WTC11 (cell line): Measurements from ENCODE around the gene IL17RE. TPM values are rescaled to one million over a fixed set of nuclear protein-coding genes. Genes with fewer than 3 reads are reported as not detected.
A peak's percentile ranks its signal among the peaks of the same experiment; 100 is the strongest.
"Not testable (repeated sequence)": the region's sequence is repeated elsewhere in the genome, so short reads cannot be mapped to it uniquely, and the experiment has no call there.

Experiments used
- ATAC-seq: fragments of 200-7000 bp; cut with Tn5 transposase; 2 replicates; pipeline ENCODE4 v1.10.0; 2021; ENCODE audit warnings: mild to moderate bottlenecking, moderate library complexity
- CTCF ChIA-PET: fragments of 300-600 bp; sonication (Branson Sonifier 250); formaldehyde crosslinking; loops from one replicate; lab custom pipeline; 2021; ENCODE audit warnings: antibody characterized with exemption; lab: Charles Lee
- POLR2A ChIA-PET: fragments of 350-600 bp; sonication (Branson Sonifier 250); formaldehyde crosslinking; loops from one replicate; lab custom pipeline; 2021; ENCODE audit warnings: antibody characterized with exemption; lab: Charles Lee
- DNase-seq: peaks from one replicate; pipeline ENCODE4 v3.0.0; 2021; ENCODE audit warnings: low spot score
- H3K27ac Mint-ChIP-seq: 2 replicates; pipeline ENCODE4 v1.8.0; 2021; ENCODE audit warnings: mixed read lengths
- H3K27me3 Mint-ChIP-seq: 2 replicates; pipeline ENCODE4 v1.8.0; 2021; ENCODE audit warnings: low read depth, mild to moderate bottlenecking, moderate library complexity, mixed read lengths
- H3K36me3 Mint-ChIP-seq: 2 replicates; pipeline ENCODE4 v1.8.0; 2021; ENCODE audit warnings: mixed read lengths
- H3K4me1 Mint-ChIP-seq: 2 replicates; pipeline ENCODE4 v1.8.0; 2022; ENCODE audit warnings: mixed read lengths
- H3K4me3 Mint-ChIP-seq: 2 replicates; pipeline ENCODE4 v1.8.0; 2021; ENCODE audit warnings: mild to moderate bottlenecking, moderate library complexity, mixed read lengths
- H3K9me3 Mint-ChIP-seq: 2 replicates; pipeline ENCODE4 v1.8.0; 2021; ENCODE audit warnings: mixed read lengths
- AR ChIP-seq: fragments of 250-450 bp; sonication (Bioruptor Pico); IDR thresholded peaks from 2 replicates; pipeline ENCODE4 v1.9.0; 2021; ENCODE audit warnings: mild to moderate bottlenecking
- ATF6 ChIP-seq: sonication (generic); formaldehyde crosslinking; IDR thresholded peaks from 2 replicates; pipeline ENCODE4 v1.8.1; 2023; ENCODE audit warnings: mild to moderate bottlenecking, missing genetic modification reagents
- GTF2I ChIP-seq: fragments of 250-450 bp; sonication (Bioruptor Pico); conservative IDR thresholded peaks from 2 replicates; pipeline ENCODE4 v1.4.0; 2021; ENCODE audit warnings: mild to moderate bottlenecking
- HMGA2 ChIP-seq: fragments of 250-450 bp; sonication (Bioruptor Pico); IDR thresholded peaks from 2 replicates; pipeline ENCODE4 v1.4.0; 2021; ENCODE audit warnings: mild to moderate bottlenecking, moderate library complexity
- JUN ChIP-seq: sonication (generic); formaldehyde crosslinking; IDR thresholded peaks from 2 replicates; pipeline ENCODE4 v1.8.0; 2023; ENCODE audit warnings: mild to moderate bottlenecking, missing genetic modification reagents
- KAT7 ChIP-seq: sonication (generic); formaldehyde crosslinking; IDR thresholded peaks from 2 replicates; pipeline ENCODE4 v1.8.1; 2023; ENCODE audit warnings: missing genetic modification reagents, mild to moderate bottlenecking, borderline replicate concordance
- NFATC4 ChIP-seq: fragments of 250-450 bp; sonication (Bioruptor Pico); IDR thresholded peaks from 2 replicates; pipeline ENCODE4 v1.9.0; 2021; ENCODE audit warnings: mild to moderate bottlenecking
- NR3C1 ChIP-seq: sonication (generic); formaldehyde crosslinking; conservative IDR thresholded peaks from 2 replicates; pipeline ENCODE4 v1.8.1; 2023; ENCODE audit warnings: low read depth, mild to moderate bottlenecking, missing genetic modification reagents
- PRRX2 ChIP-seq: fragments of 250-450 bp; sonication (Bioruptor Pico); IDR thresholded peaks from 2 replicates; pipeline ENCODE4 v1.8.0; 2021; ENCODE audit warnings: mild to moderate bottlenecking
- SMAD4 ChIP-seq: sonication (generic); formaldehyde crosslinking; IDR thresholded peaks from 2 replicates; pipeline ENCODE4 v1.8.0; 2022; ENCODE audit warnings: mild to moderate bottlenecking, missing genetic modification reagents
- TEAD1 ChIP-seq: sonication (generic); formaldehyde crosslinking; IDR thresholded peaks from 2 replicates; pipeline ENCODE4 v1.8.0; 2022; ENCODE audit warnings: mild to moderate bottlenecking, missing genetic modification reagents
- USF1 ChIP-seq: sonication (generic); formaldehyde crosslinking; IDR thresholded peaks from 2 replicates; pipeline ENCODE4 v1.8.0; 2022; ENCODE audit warnings: mild to moderate bottlenecking, missing genetic modification reagents
- ZNF263 ChIP-seq: sonication (generic); formaldehyde crosslinking; IDR thresholded peaks from 2 replicates; pipeline ENCODE4 v1.8.1; 2022; ENCODE audit warnings: low read depth, mild to moderate bottlenecking, moderate library complexity, missing genetic modification reagents
- ZNF671 ChIP-seq: fragments of 250-450 bp; sonication (Bioruptor Pico); IDR thresholded peaks from 2 replicates; pipeline ENCODE4 v1.8.0; 2021; ENCODE audit warnings: mild to moderate bottlenecking
- total RNA-seq: library from RNA; stranded (reverse); gene quantifications from 3 replicates; pipeline ENCODE4 v1.2.3, GENCODE V29; 2021
- TF ChIP-seq, protein P1 (sequence below): sonication (generic); formaldehyde crosslinking; IDR thresholded peaks from 2 replicates; pipeline ENCODE4 v1.8.1; 2022; ENCODE audit warnings: mild to moderate bottlenecking, missing genetic modification reagents, moderate library complexity, borderline replicate concordance
- TF ChIP-seq, protein P2 (sequence below): sonication (generic); formaldehyde crosslinking; conservative IDR thresholded peaks from 2 replicates; pipeline ENCODE4 v1.8.1; 2023; ENCODE audit warnings: mild to moderate bottlenecking, low read depth, missing genetic modification reagents, moderate library complexity
- TF ChIP-seq, protein P3 (sequence below): fragments of 250-450 bp; sonication (Bioruptor Pico); IDR thresholded peaks from 2 replicates; pipeline ENCODE4 v1.9.0; 2021; ENCODE audit warnings: mild to moderate bottlenecking
- TF ChIP-seq, protein P4 (sequence below): sonication (generic); formaldehyde crosslinking; IDR thresholded peaks from 2 replicates; pipeline ENCODE4 v1.8.0; 2022; ENCODE audit warnings: mild to moderate bottlenecking, missing genetic modification reagents

The IL17RE gene
- total RNA-seq, 1 experiment from 2014 or later = 4.2 TPM

GRCh38 chr3:9890249-9891071 lies 12.2 kb upstream of the IL17RE start, which contains the start of gene JAGN1 (continued):
- TF ChIP-seq ATF6 (CRISPR knock-in tag) (0 out of 2 replicates have a peak, but pooled peaks have one; percentile 56), KAT7 (0 out of 2 replicates have a peak, but pooled peaks have one; percentile 42)
- TF ChIP-seq, all 79 proteins: peak for 21

DNA sequence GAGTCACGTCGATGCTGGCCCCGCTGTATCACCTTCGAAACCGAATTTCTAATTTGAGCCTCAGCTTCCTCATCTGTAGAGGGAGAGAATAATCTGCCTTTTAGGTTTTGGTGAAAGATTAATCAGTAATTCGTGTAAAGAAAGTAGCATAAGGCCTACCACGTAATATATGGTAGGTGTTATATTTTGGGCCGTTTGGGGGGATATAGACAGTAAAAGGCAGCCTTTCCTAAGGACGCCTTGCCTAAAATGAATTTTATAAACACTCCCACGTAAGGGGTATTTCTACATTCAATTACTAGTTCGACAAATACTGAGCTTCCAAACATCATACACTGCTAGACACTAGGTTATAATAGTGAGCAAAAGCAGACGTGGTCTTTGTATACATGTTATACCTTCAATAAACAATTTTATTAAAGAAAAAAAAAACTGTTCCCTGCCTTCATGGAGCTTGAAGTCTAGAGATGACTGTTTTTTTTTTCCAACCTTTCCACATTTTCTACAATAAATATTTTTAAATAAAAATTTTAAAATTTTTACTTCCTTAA lies 11.5 kb upstream of the IL17RE start:
- H3K4me3 Mint-ChIP-seq = peak overlapping the region; percentile 93
- ChIA-PET CTCF (interaction anchor here (0.9 to 1.3 kb wide), 3 partner anchors 11 to 66 kb away, joined by 4 to 5 read pairs (median 4); partner anchors contain the start of gene IL17RE), POLR2A (interaction anchor here (1.6 kb wide), 1 partner anchor 42 kb away, joined by 9 read pairs; the partner anchor contains the start of gene CRELD1)
- H3K27me3 Mint-ChIP-seq = peaks cover 7% of the 10 kb centered on the region
- H3K36me3 Mint-ChIP-seq = peaks cover 25% of the 10 kb centered on the region
- peaks cover 8% of the 10 kb centered on the region for H3K4me1 Mint-ChIP-seq
- ATAC-seq = no peak
- 0 out of 2 replicates have a peak, but pooled peaks have one; percentile 2 for TF ChIP-seq TEAD1 (CRISPR knock-in tag)
- no peak for TF ChIP-seq JUN
- TF ChIP-seq, protein P1, sequence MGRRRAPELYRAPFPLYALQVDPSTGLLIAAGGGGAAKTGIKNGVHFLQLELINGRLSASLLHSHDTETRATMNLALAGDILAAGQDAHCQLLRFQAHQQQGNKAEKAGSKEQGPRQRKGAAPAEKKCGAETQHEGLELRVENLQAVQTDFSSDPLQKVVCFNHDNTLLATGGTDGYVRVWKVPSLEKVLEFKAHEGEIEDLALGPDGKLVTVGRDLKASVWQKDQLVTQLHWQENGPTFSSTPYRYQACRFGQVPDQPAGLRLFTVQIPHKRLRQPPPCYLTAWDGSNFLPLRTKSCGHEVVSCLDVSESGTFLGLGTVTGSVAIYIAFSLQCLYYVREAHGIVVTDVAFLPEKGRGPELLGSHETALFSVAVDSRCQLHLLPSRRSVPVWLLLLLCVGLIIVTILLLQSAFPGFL = no peak
- no peaks in the 10 kb centered on the region for H3K9me3 Mint-ChIP-seq
- DNase-seq = no peak
- H3K27ac Mint-ChIP-seq = peak overlapping the region; percentile 66; the same call in 1 of the 2 replicates

DNA sequence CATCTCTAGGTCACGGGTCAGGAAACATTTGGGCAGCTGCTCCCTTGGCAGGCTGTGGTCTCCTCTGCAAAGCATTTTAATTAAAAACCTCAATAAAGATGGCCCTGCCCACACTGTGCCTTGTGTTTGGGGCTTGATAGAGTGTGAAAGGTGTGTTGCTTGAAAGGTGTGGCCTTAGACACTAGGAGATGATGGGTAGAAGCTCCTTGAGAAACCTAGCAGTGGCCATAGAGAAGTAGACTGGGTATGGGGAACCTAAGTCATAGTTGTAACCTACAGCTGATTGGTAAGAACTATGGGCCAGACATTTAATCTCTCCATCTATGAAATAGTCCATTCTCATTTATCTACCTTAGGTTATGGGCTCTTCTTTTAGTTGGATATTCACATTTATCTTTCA lies 8.9 kb upstream of the IL17RE start:
- Mint-ChIP-seq H3K4me1 (peaks cover 8% of the 10 kb centered on the region), H3K36me3 (peaks cover 25% of the 10 kb centered on the region), H3K4me3 (no peak overlapping the region), H3K9me3 (no peaks in the 10 kb centered on the region), H3K27ac (no peak overlapping the region), H3K27me3 (peaks cover 2% of the 10 kb centered on the region; the same call in 1 of the 2 replicates)
- POLR2A ChIA-PET = no interaction called here
- ATAC-seq = no peak
- CTCF ChIA-PET = no interaction called here
- TF ChIP-seq HMGA2 (CRISPR knock-in tag) (no peak), SMAD4 (CRISPR knock-in tag) (no peak), USF1 (CRISPR knock-in tag) (no peak), AR (CRISPR knock-in tag) (no peak), ZNF671 (CRISPR knock-in tag) (no peak), ZNF263 (CRISPR knock-in tag) (no peak), PRRX2 (CRISPR knock-in tag) (no peak), NFATC4 (CRISPR knock-in tag) (no peak), NR3C1 (no peak), GTF2I (CRISPR knock-in tag) (no peak)
- TF ChIP-seq, protein P2, sequence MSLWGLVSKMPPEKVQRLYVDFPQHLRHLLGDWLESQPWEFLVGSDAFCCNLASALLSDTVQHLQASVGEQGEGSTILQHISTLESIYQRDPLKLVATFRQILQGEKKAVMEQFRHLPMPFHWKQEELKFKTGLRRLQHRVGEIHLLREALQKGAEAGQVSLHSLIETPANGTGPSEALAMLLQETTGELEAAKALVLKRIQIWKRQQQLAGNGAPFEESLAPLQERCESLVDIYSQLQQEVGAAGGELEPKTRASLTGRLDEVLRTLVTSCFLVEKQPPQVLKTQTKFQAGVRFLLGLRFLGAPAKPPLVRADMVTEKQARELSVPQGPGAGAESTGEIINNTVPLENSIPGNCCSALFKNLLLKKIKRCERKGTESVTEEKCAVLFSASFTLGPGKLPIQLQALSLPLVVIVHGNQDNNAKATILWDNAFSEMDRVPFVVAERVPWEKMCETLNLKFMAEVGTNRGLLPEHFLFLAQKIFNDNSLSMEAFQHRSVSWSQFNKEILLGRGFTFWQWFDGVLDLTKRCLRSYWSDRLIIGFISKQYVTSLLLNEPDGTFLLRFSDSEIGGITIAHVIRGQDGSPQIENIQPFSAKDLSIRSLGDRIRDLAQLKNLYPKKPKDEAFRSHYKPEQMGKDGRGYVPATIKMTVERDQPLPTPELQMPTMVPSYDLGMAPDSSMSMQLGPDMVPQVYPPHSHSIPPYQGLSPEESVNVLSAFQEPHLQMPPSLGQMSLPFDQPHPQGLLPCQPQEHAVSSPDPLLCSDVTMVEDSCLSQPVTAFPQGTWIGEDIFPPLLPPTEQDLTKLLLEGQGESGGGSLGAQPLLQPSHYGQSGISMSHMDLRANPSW = no peak
- TF ChIP-seq, protein P3, sequence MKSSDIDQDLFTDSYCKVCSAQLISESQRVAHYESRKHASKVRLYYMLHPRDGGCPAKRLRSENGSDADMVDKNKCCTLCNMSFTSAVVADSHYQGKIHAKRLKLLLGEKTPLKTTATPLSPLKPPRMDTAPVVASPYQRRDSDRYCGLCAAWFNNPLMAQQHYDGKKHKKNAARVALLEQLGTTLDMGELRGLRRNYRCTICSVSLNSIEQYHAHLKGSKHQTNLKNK = no peak
- TF ChIP-seq, protein P4, sequence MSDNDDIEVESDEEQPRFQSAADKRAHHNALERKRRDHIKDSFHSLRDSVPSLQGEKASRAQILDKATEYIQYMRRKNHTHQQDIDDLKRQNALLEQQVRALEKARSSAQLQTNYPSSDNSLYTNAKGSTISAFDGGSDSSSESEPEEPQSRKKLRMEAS (CRISPR knock-in tag) = no peak
- TF ChIP-seq, all 79 proteins: peak for 0
- DNase-seq = no peak

GRCh38 chr3:9895715-9896114 lies 6.9 kb upstream of the IL17RE start:
- ATAC-seq, H3K4me3 Mint-ChIP-seq, H3K27ac Mint-ChIP-seq, CTCF ChIA-PET, H3K4me1 Mint-ChIP-seq, DNase-seq, H3K9me3 Mint-ChIP-seq, H3K27me3 Mint-ChIP-seq, POLR2A ChIA-PET: not testable (repeated sequence)
- peaks cover 25% of the 10 kb centered on the region for H3K36me3 Mint-ChIP-seq
